ENCODE measurements around the gene TNKS1BP1. TPM values are rescaled to one million over a fixed set of nuclear protein-coding genes. Genes with fewer than 3 reads are reported as not detected.

The TNKS1BP1 gene
- total and polyA plus RNA-seq, 7 experiments from 2014 or later: 2.8 to 22.0 (median 12.5) TPM

DNA sequence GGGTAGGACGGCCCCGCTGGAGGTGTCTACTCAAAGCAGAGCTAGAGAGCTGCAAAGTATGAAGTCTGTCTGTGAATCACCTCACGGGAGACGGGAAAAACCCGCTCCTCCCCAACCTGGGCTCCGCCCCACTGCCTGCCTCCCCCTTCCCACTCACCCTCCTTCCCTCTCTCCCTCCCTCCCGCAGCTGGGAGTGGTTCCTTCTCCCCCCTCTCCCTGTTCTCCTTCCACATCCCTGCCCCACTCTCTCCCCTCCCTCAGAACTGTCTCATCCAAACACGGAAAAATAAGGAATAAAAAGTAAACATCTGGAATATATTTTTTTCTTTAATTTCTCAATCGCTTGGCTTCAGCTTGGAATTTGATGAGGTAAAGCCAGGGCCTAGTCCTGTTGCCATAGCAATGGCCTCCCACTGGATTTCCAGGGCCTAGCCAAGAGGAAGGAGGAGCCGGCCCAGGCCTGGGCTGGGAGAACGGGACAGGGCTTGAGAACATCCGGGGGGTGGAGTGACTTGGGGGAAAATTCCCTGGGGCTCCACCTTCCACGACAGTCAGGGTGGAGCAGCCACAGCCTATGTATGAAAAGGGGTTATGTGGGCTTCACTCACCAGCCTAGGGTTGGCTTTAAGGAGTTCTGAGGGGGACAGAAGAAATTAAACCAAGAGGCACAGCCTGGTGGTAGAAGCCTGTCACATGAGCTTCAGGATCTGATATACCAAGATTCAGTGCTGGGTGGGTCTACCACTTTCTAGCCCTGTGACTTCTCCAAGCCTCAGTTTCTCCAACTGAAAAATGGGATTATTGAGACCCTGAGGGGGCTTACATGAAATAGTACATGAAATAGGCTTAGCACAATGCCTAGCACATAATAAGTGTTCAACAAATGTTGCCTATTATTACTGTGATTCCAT, 2.2 kb downstream of the TNKS1BP1 start:
- intact Hi-C loops (cut with micrococcal nuclease): loop anchor here in 1 of 2 donors (10.0 kb wide), 2 partner anchors 242 to 1822 kb away; partner anchors contain the start of genes FAM111A and UBE2L6
- no peaks in the 10 kb centered on the region for H3K9me3 ChIP-seq (ENCODE audit: control insufficient read depth in 2 of 3, low read length in 3 of 3)
- Mint-ChIP-seq H3K4me3 (peak overlapping the region; percentile 47 to 95 (median 89)), H3K4me1 (peaks cover 30 to 56% (median 47%) of the 10 kb centered on the region in 7 donors), H3K27me3 (no peaks in the 10 kb centered on the region), H3K36me3 (peaks cover 6 to 20% (median 14%) of the 10 kb centered on the region in 5 donors), H3K9me3 (no peaks in the 10 kb centered on the region), H3K27ac (peak overlapping the region; percentile 51 to 90 (median 76))
- POLR2A ChIA-PET: interaction anchor here (0.6 to 1.0 kb wide), 3 partner anchors 11 to 74 kb away, joined by 3 read pairs; no protein-coding TSS in a partner anchor
- no peak overlapping the region for H3K27ac ChIP-seq (ENCODE audit: low read depth, low read length)
- H3K27me3 ChIP-seq (ENCODE audit: control insufficient read depth in 2 of 2, insufficient read depth in 2 of 2, low read length in 2 of 2): no peaks in the 10 kb centered on the region
- peaks cover 8 to 14% of the 10 kb centered on the region in 2 donors for H3K4me1 ChIP-seq (ENCODE audit: control insufficient read depth in 2 of 2, insufficient read depth in 2 of 2, low read length in 2 of 2)
- DNase-seq: no peak
- H3K4me3 ChIP-seq (ENCODE audit: low read length): no peak overlapping the region
- CTCF ChIA-PET: no interaction called here
- H3K36me3 ChIP-seq (ENCODE audit: control insufficient read depth in 2 of 3, insufficient read depth in 3 of 3, low read length in 3 of 3): peaks cover 0 to 15% (median 7%) of the 10 kb centered on the region in 3 experiments
- no peak for ATAC-seq

DNA sequence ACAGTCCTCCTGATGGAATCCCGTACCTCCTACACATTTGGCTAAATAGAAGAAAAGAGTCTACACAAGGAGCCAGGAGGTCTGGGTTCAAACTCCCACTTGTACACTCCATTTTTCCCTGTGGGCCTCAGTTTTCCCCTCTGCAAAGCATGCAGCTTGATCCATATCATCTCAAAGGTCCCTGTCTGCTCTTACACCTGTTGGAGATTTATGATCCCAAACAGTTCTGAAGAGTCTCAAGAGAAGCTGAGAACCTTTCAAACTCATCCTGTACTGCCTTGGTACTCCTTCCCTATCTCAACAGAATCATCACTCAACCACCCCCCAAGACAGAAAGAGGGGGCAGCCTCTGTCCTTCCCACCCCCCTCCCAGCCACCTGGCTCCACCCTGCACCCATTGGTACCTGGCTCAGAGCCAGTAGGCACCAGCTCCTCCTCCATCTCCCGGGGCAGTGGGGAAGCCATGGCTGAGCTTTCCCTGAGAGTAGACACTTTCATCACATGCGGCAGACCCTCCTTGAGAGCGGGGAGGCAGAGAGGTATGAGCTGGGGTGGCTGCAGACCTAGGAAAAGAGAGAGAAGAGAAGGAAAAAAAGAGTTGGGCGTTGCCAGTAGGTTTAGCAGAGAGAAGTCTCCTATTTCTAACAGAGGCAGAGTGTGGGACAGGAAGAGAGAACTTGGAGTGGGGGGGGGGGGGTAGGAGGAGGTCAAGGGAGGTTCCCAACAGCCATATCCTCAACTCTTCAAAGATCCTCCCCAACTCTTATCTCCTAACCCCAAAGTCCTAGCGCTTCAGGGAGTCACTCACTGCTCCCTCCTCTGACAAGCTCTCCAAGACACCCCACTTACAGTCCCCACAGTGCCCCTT, 3.1 kb downstream of the TNKS1BP1 start:
- no peak overlapping the region for H3K4me3 ChIP-seq (ENCODE audit: low read length)
- H3K4me3 Mint-ChIP-seq: peak overlapping the region in 2 of 10 donors; percentile 44 to 72
- no peaks in the 10 kb centered on the region for H3K9me3 Mint-ChIP-seq
- ATAC-seq (no peak), DNase-seq (no peak)
- intact Hi-C loops (cut with micrococcal nuclease): loop anchor here in 1 of 2 donors (10.0 kb wide), 2 partner anchors 243 to 1823 kb away; partner anchors contain the start of genes FAM111A and UBE2L6
- no peaks in the 10 kb centered on the region for H3K27me3 Mint-ChIP-seq
- no peaks in the 10 kb centered on the region for H3K27me3 ChIP-seq (ENCODE audit: control insufficient read depth in 2 of 2, insufficient read depth in 2 of 2, low read length in 2 of 2)
- peaks cover 26 to 47% (median 39%) of the 10 kb centered on the region in 7 donors for H3K4me1 Mint-ChIP-seq
- peaks cover 0 to 11% (median 7%) of the 10 kb centered on the region in 5 donors for H3K36me3 Mint-ChIP-seq
- ChIA-PET POLR2A (interaction anchor here (1.0 kb wide), 1 partner anchor 10 kb away, joined by 3 read pairs; no protein-coding TSS in a partner anchor), CTCF (interaction anchor here (0.7 kb wide), 1 partner anchor 207 kb away, joined by 3 read pairs; no protein-coding TSS in a partner anchor)
- H3K36me3 ChIP-seq (ENCODE audit: control insufficient read depth in 2 of 3, insufficient read depth in 3 of 3, low read length in 3 of 3): peaks cover 0 to 15% (median 0%) of the 10 kb centered on the region in 3 experiments
- no peaks in the 10 kb centered on the region for H3K9me3 ChIP-seq (ENCODE audit: control insufficient read depth in 2 of 3, low read length in 3 of 3)
- peaks cover 8 to 14% of the 10 kb centered on the region in 2 donors for H3K4me1 ChIP-seq (ENCODE audit: control insufficient read depth in 2 of 2, insufficient read depth in 2 of 2, low read length in 2 of 2)
- peak overlapping the region in 6 of 9 donors; percentile 28 to 90 (median 48) for H3K27ac Mint-ChIP-seq
- no peak overlapping the region for H3K27ac ChIP-seq (ENCODE audit: low read depth, low read length)

DNA sequence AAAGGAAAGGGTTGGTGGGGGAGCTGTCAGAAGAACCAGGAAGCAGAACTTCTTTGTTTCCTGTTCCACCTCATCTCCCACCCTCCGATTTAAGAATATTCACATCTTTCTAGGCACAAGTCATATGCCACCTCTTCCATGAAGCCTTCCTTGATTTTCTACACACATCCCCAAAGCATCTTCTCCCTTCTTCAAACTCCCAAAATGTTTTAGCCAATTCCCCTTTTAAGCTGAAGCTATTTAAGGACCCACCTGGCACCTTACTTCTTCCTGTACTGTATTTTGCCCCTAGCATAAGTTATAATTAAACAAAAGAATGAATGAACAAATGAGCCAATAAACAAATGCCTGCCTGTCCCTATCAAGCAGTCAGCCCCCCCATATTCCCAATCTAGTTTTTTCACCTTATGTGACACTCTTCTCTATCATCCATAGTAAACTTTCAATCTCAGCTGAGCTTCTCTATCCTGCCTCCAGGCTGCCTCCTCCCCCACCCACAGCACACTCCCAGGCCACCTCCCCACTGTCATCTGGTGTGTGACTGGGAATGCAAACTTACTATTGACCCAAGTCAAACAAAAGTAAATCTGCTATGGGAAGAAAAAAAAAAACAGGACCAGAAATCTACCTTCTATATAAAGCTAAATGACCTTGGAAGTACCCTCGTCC, 3.9 kb downstream of the TNKS1BP1 start:
- no peaks in the 10 kb centered on the region for H3K27me3 Mint-ChIP-seq
- ATAC-seq (no peak), DNase-seq (no peak)
- ChIA-PET CTCF (no interaction called here), POLR2A (no interaction called here)
- H3K36me3 Mint-ChIP-seq: peaks cover 0 to 7% (median 5%) of the 10 kb centered on the region in 5 donors
- no peaks in the 10 kb centered on the region for H3K27me3 ChIP-seq (ENCODE audit: control insufficient read depth in 2 of 2, insufficient read depth in 2 of 2, low read length in 2 of 2)
- H3K4me1 ChIP-seq (ENCODE audit: control insufficient read depth in 2 of 2, insufficient read depth in 2 of 2, low read length in 2 of 2): peaks cover 4 to 9% of the 10 kb centered on the region in 2 donors
- H3K4me1 Mint-ChIP-seq: peaks cover 21 to 40% (median 32%) of the 10 kb centered on the region in 7 donors
- no peak overlapping the region for H3K4me3 ChIP-seq (ENCODE audit: low read length)
- peak overlapping the region in 3 of 9 donors; percentile 3 to 68 (median 44) for H3K27ac Mint-ChIP-seq
- H3K9me3 Mint-ChIP-seq: no peaks in the 10 kb centered on the region
- peaks cover 0 to 15% (median 0%) of the 10 kb centered on the region in 3 experiments for H3K36me3 ChIP-seq (ENCODE audit: control insufficient read depth in 2 of 3, insufficient read depth in 3 of 3, low read length in 3 of 3)
- H3K4me3 Mint-ChIP-seq: peak overlapping the region in 1 of 10 donors; percentile 16
- no peaks in the 10 kb centered on the region for H3K9me3 ChIP-seq (ENCODE audit: control insufficient read depth in 2 of 3, low read length in 3 of 3)
- no peak overlapping the region for H3K27ac ChIP-seq (ENCODE audit: low read depth, low read length)
- intact Hi-C loops (cut with micrococcal nuclease): loop anchor here in 1 of 2 donors (10.0 kb wide), 2 partner anchors 244 to 1824 kb away; partner anchors contain the start of genes FAM111A and UBE2L6

DNA sequence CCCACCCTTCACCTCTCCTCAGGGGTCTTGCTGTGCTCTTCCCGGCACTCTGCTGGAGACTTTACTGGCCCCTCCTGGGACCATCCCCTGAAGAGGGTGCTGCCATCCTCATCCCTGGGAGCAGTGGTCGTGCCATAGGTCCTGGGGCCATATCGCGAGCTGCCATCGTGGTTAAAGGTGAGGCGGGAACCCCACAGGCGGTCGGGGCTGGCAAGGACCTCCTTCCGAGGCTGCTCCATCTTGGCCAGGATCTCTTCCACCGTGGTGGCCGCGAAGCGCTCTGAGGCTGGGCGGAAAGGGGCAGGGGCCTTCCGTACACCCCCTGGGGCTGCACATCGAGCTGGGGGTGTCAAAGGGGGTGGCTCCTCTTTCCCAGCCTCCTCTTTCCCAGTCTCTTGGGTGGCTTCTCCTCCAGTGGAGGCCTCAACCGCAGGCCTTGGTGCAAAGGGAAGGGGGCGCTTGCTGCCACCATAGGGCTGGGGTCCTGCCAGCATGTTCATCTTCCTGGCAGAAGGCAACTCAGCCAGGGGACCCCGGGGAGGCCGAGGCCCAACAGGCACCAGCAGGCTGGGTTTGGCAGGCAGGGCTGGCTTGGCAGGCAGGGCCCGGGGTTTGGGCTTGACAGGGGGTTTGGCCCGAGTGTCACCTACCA, 4.6 kb downstream of the TNKS1BP1 start:
- no peak overlapping the region for H3K4me3 Mint-ChIP-seq
- ChIA-PET CTCF (no interaction called here), POLR2A (no interaction called here)
- intact Hi-C loops (cut with micrococcal nuclease): loop anchor here in 1 of 2 donors (10.0 kb wide), 2 partner anchors 245 to 1825 kb away; partner anchors contain the start of genes FAM111A and UBE2L6
- peaks cover 0 to 7% (median 5%) of the 10 kb centered on the region in 5 donors for H3K36me3 Mint-ChIP-seq
- no peaks in the 10 kb centered on the region for H3K9me3 Mint-ChIP-seq
- no peak overlapping the region for H3K27ac Mint-ChIP-seq
- no peaks in the 10 kb centered on the region for H3K27me3 Mint-ChIP-seq
- H3K27me3 ChIP-seq (ENCODE audit: control insufficient read depth in 2 of 2, insufficient read depth in 2 of 2, low read length in 2 of 2): no peaks in the 10 kb centered on the region
- ATAC-seq (no peak), DNase-seq (no peak)
- H3K4me1 ChIP-seq (ENCODE audit: control insufficient read depth in 2 of 2, insufficient read depth in 2 of 2, low read length in 2 of 2): peaks cover 0 to 4% of the 10 kb centered on the region in 2 donors
- peaks cover 14 to 33% (median 25%) of the 10 kb centered on the region in 7 donors for H3K4me1 Mint-ChIP-seq
- H3K4me3 ChIP-seq (ENCODE audit: low read length): no peak overlapping the region
- no peak overlapping the region for H3K27ac ChIP-seq (ENCODE audit: low read depth, low read length)
- H3K36me3 ChIP-seq (ENCODE audit: control insufficient read depth in 2 of 3, insufficient read depth in 3 of 3, low read length in 3 of 3): peaks cover 0 to 15% (median 0%) of the 10 kb centered on the region in 3 experiments
- H3K9me3 ChIP-seq (ENCODE audit: control insufficient read depth in 2 of 3, low read length in 3 of 3): no peaks in the 10 kb centered on the region

DNA sequence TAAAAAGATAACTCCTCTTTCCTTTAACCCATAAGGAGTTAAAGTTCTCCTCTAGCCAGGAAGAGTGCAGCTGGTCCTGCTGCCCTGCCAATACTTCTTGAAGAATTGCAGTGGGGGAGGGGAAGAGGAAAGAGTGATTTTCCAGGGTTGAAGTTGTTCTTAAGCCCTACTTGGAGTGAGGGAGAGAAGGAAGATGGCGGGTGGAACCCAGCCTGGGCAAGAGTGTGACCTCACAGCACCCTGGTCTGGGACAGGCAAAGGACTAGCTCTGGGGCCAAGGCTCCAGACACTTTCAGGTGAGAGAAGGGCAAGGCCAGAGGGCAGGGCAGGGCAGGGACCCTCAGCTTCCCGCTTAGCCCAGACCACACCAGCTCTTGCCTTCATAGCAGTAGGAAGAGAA, 6.6 kb downstream of the TNKS1BP1 start:
- POLR2A ChIA-PET: no interaction called here
- Mint-ChIP-seq H3K4me1 (peaks cover 13 to 21% (median 14%) of the 10 kb centered on the region in 7 donors), H3K27ac (no peak overlapping the region), H3K36me3 (peaks cover 0 to 11% (median 4%) of the 10 kb centered on the region in 5 donors), H3K27me3 (no peaks in the 10 kb centered on the region), H3K9me3 (no peaks in the 10 kb centered on the region), H3K4me3 (no peak overlapping the region)
- Histone ChIP-seq H3K4me1 (ENCODE audit: control insufficient read depth in 2 of 2, insufficient read depth in 2 of 2, low read length in 2 of 2) (no peaks in the 10 kb centered on the region), H3K36me3 (ENCODE audit: control insufficient read depth in 2 of 3, insufficient read depth in 3 of 3, low read length in 3 of 3) (peaks cover 0 to 28% (median 0%) of the 10 kb centered on the region in 3 experiments), H3K9me3 (ENCODE audit: control insufficient read depth in 2 of 3, low read length in 3 of 3) (no peaks in the 10 kb centered on the region), H3K27me3 (ENCODE audit: control insufficient read depth in 2 of 2, insufficient read depth in 2 of 2, low read length in 2 of 2) (no peaks in the 10 kb centered on the region), H3K4me3 (ENCODE audit: low read length) (no peak overlapping the region), H3K27ac (ENCODE audit: low read depth, low read length) (no peak overlapping the region)
- ATAC-seq (no peak), DNase-seq (no peak)
- CTCF ChIA-PET: no interaction called here
- intact Hi-C loops (cut with micrococcal nuclease): no loop called here
